ENCODE results near the gene MEIOB.

The MEIOB gene

GRCh38 chr16:1820946-1821290 is 51.0 kb downstream of the MEIOB start:
- no peak for TF ChIP-seq USF1 (IDR thresholded peaks at IDR 0.05)
- TF ChIP-seq REST (IDR thresholded peaks at IDR 0.05; ENCODE audit: low read depth): no peak
- no peak for TF ChIP-seq TAF1 (IDR thresholded peaks at IDR 0.05; ENCODE audit: low read depth)
- TF ChIP-seq TCF12 (IDR thresholded peaks at IDR 0.05; ENCODE audit: low read depth): no peak
- no peak for TF ChIP-seq CEBPB (IDR thresholded peaks at IDR 0.05)
- TF ChIP-seq NFIC (IDR thresholded peaks at IDR 0.05): no peak

GRCh38 chr16:1820096-1820945 is 51.6 kb downstream of the MEIOB start:
- TF ChIP-seq FOXM1 (IDR thresholded peaks at IDR 0.05; ENCODE audit: borderline replicate concordance, low read depth) (no peak), NFIC (IDR thresholded peaks at IDR 0.05) (no peak), RAD21 (IDR thresholded peaks at IDR 0.05; ENCODE audit: low read depth) (no peak), TAF1 (IDR thresholded peaks at IDR 0.05; ENCODE audit: low read depth) (no peak)

GRCh38 chr16:1819611-1820010 is 52.4 kb downstream of the MEIOB start:
- TF ChIP-seq YY1 (IDR thresholded peaks at IDR 0.05; ENCODE audit: low read depth) (no peak), TAF1 (IDR thresholded peaks at IDR 0.05; ENCODE audit: low read depth) (no peak), EGR1 (IDR thresholded peaks at IDR 0.05) (no peak), TEAD4 (IDR thresholded peaks at IDR 0.05) (no peak), CEBPB (IDR thresholded peaks at IDR 0.05) (no peak), FOXM1 (IDR thresholded peaks at IDR 0.05; ENCODE audit: borderline replicate concordance, low read depth) (no peak), RAD21 (IDR thresholded peaks at IDR 0.05; ENCODE audit: low read depth) (no peak), ZBTB7A (IDR thresholded peaks at IDR 0.05; ENCODE audit: low read depth) (no peak), CREB1 (IDR thresholded peaks at IDR 0.05; ENCODE audit: low read depth) (no peak), USF1 (IDR thresholded peaks at IDR 0.05) (no peak), MAX (IDR thresholded peaks at IDR 0.05) (no peak), EP300 (IDR thresholded peaks at IDR 0.05; ENCODE audit: borderline replicate concordance) (no peak), TCF12 (IDR thresholded peaks at IDR 0.05; ENCODE audit: low read depth) (no peak), REST (IDR thresholded peaks at IDR 0.05; ENCODE audit: low read depth) (no peak), NFIC (IDR thresholded peaks at IDR 0.05) (no peak)

- TF ChIP-seq TEAD4 (IDR thresholded peaks at IDR 0.05) (no peak), EP300 (IDR thresholded peaks at IDR 0.05; ENCODE audit: borderline replicate concordance) (no peak), CREB1 (IDR thresholded peaks at IDR 0.05; ENCODE audit: low read depth) (no peak), CEBPB (IDR thresholded peaks at IDR 0.05) (no peak), REST (IDR thresholded peaks at IDR 0.05; ENCODE audit: low read depth) (no peak), MAX (IDR thresholded peaks at IDR 0.05) (no peak)
Measured at GRCh38 chr16:1818873-1819525, 53.0 kb downstream of the MEIOB start.

Data from Ishikawa (cell line).